ENCODE results near the gene CLCNKA.
"Not testable (repeated sequence)": the region's sequence is repeated elsewhere in the genome, so short reads cannot be mapped to it uniquely, and the experiment has no call there.

Gene CLCNKA

DNA sequence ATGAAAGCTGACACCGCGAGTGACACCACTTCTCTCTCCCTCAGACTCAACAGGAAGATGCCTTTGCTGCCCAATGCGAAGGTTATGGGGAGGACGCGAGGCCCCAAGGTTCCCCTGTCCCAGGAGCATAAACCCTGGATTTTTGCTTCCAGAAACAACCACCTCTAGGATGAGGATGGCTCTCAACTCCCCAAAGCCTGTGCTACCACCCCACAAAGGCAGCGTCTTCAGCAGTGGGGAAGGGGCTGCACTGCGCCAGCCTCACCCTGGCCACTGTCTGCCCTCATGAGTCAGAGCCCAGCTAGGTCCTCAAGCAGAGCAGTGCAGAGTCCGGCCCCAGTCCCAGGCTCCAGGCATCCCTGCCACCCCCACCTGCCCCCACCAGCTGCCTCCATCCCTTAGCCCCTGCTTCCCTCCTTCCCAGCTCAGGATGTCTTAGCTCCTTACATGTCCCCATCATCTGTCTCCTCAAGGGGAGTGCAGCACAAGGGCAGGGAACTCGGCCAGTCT is 24.7 kb upstream of the CLCNKA start:
- TF ChIP-seq, protein P1, sequence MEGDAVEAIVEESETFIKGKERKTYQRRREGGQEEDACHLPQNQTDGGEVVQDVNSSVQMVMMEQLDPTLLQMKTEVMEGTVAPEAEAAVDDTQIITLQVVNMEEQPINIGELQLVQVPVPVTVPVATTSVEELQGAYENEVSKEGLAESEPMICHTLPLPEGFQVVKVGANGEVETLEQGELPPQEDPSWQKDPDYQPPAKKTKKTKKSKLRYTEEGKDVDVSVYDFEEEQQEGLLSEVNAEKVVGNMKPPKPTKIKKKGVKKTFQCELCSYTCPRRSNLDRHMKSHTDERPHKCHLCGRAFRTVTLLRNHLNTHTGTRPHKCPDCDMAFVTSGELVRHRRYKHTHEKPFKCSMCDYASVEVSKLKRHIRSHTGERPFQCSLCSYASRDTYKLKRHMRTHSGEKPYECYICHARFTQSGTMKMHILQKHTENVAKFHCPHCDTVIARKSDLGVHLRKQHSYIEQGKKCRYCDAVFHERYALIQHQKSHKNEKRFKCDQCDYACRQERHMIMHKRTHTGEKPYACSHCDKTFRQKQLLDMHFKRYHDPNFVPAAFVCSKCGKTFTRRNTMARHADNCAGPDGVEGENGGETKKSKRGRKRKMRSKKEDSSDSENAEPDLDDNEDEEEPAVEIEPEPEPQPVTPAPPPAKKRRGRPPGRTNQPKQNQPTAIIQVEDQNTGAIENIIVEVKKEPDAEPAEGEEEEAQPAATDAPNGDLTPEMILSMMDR (IDR thresholded peaks at IDR 0.05), result no peak
- no peaks in the 10 kb centered on the region for H3K4me1 ChIP-seq
- no peaks in the 10 kb centered on the region for H3K79me2 ChIP-seq
- no peak overlapping the region for H3K4me3 ChIP-seq (ENCODE audit: low read depth, low read length)
- H3K36me3 ChIP-seq (ENCODE audit: control insufficient read depth, insufficient read depth, low read length), result no peaks in the 10 kb centered on the region
- no peaks in the 10 kb centered on the region for H3K9me3 ChIP-seq (ENCODE audit: control insufficient read depth, low read length)
- H3K4me2 ChIP-seq (ENCODE audit: low read length), result no peak overlapping the region
- H2AFZ ChIP-seq, result no peak overlapping the region
- no peak overlapping the region for H3K27ac ChIP-seq
- H3K27me3 ChIP-seq (ENCODE audit: control insufficient read depth, insufficient read depth, low read length), result no peaks in the 10 kb centered on the region
- H3K9ac ChIP-seq, result no peak overlapping the region

DNA sequence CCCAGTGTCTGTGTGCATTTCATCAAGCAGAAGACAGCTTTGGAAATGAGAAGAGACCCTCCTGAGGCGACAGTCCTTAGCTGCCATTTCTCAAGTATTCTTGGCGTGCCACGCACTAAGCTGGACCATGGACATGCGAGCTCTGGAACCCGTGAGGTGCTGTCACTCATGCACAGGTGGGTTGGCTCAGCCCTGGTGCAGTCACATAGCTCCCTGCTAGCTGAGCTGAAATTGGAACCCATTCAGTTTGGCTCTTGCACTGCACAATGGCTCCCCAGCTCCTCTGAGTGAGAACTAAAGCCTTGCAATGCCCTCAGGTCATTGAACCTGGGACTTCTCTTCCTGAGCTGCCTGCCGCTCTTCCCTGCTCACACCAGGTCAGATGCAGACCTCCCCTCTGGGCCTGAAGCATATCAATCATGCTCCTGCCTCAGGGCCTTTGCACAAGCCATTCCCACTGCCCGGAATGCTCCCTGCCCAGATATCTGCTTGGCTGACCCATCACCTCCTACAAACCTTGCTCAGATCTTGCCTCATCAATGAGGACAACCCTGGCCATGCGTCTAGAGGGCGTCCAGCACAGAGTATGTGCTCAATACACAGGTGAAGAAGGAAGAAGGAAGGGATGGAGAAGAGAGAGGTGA is 24.1 kb upstream of the CLCNKA start:
- TF ChIP-seq, protein P1 (IDR thresholded peaks at IDR 0.05), result no peak
- H3K9ac ChIP-seq, result no peak overlapping the region
- no peak overlapping the region for H3K4me2 ChIP-seq (ENCODE audit: low read length)
- no peaks in the 10 kb centered on the region for H3K36me3 ChIP-seq (ENCODE audit: control insufficient read depth, insufficient read depth, low read length)
- H3K27me3 ChIP-seq (ENCODE audit: control insufficient read depth, insufficient read depth, low read length), result no peaks in the 10 kb centered on the region
- H3K4me1 ChIP-seq, result no peaks in the 10 kb centered on the region
- H3K9me3 ChIP-seq (ENCODE audit: control insufficient read depth, low read length), result no peaks in the 10 kb centered on the region
- no peaks in the 10 kb centered on the region for H3K79me2 ChIP-seq
- no peak overlapping the region for H2AFZ ChIP-seq
- H3K4me3 ChIP-seq (ENCODE audit: low read depth, low read length), result no peak overlapping the region
- no peak overlapping the region for H3K27ac ChIP-seq

DNA sequence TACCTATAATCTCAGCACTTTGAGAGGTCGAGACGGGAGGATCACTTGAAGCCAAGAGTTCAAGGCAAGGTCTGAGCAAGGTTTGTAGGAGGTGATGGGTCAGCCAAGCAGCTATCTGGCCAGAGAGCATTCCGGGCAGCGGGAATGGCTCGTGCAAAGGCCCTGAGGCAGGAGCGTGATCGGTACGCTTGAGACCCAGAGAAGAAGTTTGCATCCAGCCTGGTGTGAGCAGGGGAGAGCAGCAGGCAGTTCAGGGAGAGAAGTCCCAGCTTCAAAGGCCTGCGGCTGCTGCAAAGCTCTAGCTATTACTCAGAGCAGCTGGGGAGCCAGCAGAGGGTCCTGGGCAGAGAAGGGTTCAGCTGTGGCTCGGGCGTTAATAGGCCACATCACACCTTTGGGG is 22.9 kb upstream of the CLCNKA start:
- TF ChIP-seq, protein P1 (IDR thresholded peaks at IDR 0.05), result no peak
- Histone ChIP-seq H3K79me2 (no peaks in the 10 kb centered on the region), H3K4me1 (no peaks in the 10 kb centered on the region), H3K9ac (no peak overlapping the region), H3K27me3 (ENCODE audit: control insufficient read depth, insufficient read depth, low read length) (no peaks in the 10 kb centered on the region), H3K4me2 (ENCODE audit: low read length) (no peak overlapping the region), H2AFZ (no peak overlapping the region), H3K9me3 (ENCODE audit: control insufficient read depth, low read length) (no peaks in the 10 kb centered on the region), H3K36me3 (ENCODE audit: control insufficient read depth, insufficient read depth, low read length) (no peaks in the 10 kb centered on the region), H3K27ac (no peak overlapping the region), H3K4me3 (ENCODE audit: low read depth, low read length) (no peak overlapping the region)

DNA sequence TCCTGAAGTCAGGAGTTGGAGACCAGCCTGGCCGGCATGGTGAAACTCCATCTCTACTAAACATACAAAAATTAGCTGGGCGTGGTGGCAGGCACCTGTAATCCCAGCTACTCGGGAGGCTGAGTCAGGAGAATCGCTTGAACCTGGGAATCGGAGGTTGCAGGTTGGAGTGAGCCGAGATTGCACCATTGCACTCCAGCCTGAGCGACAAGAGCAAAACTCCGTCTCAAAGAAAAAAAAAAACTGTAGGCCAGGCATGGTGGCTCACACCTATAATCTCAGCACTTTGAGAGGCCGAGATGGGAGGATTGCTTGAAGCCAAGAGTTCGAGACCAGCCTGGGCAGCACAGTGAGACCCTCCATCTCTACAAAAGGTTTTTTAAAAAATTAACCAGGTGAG is 20.6 kb upstream of the CLCNKA start:
- H3K79me2 ChIP-seq; H3K4me2 ChIP-seq (ENCODE audit: low read length); H3K9ac ChIP-seq; H3K4me3 ChIP-seq (ENCODE audit: low read depth, low read length); H3K27ac ChIP-seq; H3K9me3 ChIP-seq (ENCODE audit: control insufficient read depth, low read length); H3K27me3 ChIP-seq (ENCODE audit: control insufficient read depth, insufficient read depth, low read length); H2AFZ ChIP-seq; H3K36me3 ChIP-seq (ENCODE audit: control insufficient read depth, insufficient read depth, low read length); H3K4me1 ChIP-seq: not testable (repeated sequence)

DNA sequence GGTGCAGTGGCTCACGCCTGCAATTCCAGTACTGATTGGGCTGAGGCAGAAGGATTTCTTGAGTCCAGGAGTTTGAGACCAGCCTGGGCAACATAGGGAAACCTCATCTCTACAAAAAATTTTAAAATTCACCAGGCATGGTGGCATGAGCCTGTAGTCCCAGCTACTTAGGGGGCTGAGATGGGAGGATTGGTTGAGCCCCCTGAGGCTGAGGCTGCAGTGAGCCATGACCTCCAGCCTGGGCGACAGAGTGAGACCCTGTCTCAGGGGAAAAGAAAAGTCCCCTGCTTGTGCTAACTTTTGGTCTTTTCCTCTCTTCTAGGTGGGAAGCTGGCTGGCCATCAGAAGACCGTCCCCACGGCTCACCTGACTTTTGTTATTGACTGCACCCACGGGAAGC is 16.2 kb upstream of the CLCNKA start:
- TF ChIP-seq, protein P1 (IDR thresholded peaks at IDR 0.05), result no peak
- Histone ChIP-seq H3K79me2 (no peaks in the 10 kb centered on the region), H3K9ac (no peak overlapping the region)

More for the DNA sequence above, 16.2 kb upstream of the CLCNKA start:
- no peak overlapping the region for H3K4me3 ChIP-seq (ENCODE audit: low read depth, low read length)
- H3K4me1 ChIP-seq, result no peaks in the 10 kb centered on the region
- no peak overlapping the region for H2AFZ ChIP-seq
- no peaks in the 10 kb centered on the region for H3K9me3 ChIP-seq (ENCODE audit: control insufficient read depth, low read length)
- no peaks in the 10 kb centered on the region for H3K36me3 ChIP-seq (ENCODE audit: control insufficient read depth, insufficient read depth, low read length)
- no peak overlapping the region for H3K27ac ChIP-seq
- H3K4me2 ChIP-seq (ENCODE audit: low read length), result no peak overlapping the region
- H3K27me3 ChIP-seq (ENCODE audit: control insufficient read depth, insufficient read depth, low read length), result no peaks in the 10 kb centered on the region

Measured in parathyroid adenoma (tissue), 2 donors.